ENCODE measurements around the gene ABCD3.
A peak's percentile ranks its signal among the peaks of the same experiment; 100 is the strongest.

- peak; percentile 76 for TF ChIP-seq CTCF (IDR thresholded peaks at IDR 0.05; ENCODE audit: insufficient read depth, low read depth, low read length)
- TF ChIP-seq EZH2 (IDR thresholded peaks at IDR 0.05; ENCODE audit: insufficient read depth, low read length), result no peak
These were observed 96.0 kb downstream of the ABCD3 start for GRCh38 chr1:94514095-94514727.

All from astrocyte (in vitro differentiated cells and primary cell).